Mesendoderm (in vitro differentiated cells): ENCODE measurements around the gene TRAF7.
"Not testable (repeated sequence)": the region's sequence is repeated elsewhere in the genome, so short reads cannot be mapped to it uniquely, and the experiment has no call there.

Source experiments
- DNase-seq: peaks from one replicate; pipeline ENCODE4 v3.0.0; 2013
- H2AK5ac ChIP-seq: 2 replicates; pipeline ENCODE4 v1.6.1; 2013; ENCODE audit warnings: low read length, inconsistent platforms
- H2BK120ac ChIP-seq: 2 replicates; pipeline ENCODE4 v1.6.1; 2013; ENCODE audit warnings: low read depth, mild to moderate bottlenecking, low read length, moderate library complexity, mixed read lengths
- H2BK15ac ChIP-seq: replicated peaks from 2 replicates; pipeline ENCODE4 v1.6.1; 2013; ENCODE audit warnings: low read depth, mild to moderate bottlenecking, moderate library complexity
- H2BK5ac ChIP-seq: 2 replicates; pipeline ENCODE4 v1.6.1; 2013; ENCODE audit warnings: low read length, inconsistent platforms
- H3K18ac ChIP-seq: 2 replicates; pipeline ENCODE4 v1.6.1; 2013; ENCODE audit warnings: mild to moderate bottlenecking, low read length, mixed read lengths
- H3K23ac ChIP-seq: one replicate; pipeline ENCODE4 v1.6.1; 2013; ENCODE audit warnings: low read length
- H3K27ac ChIP-seq: 2 replicates; pipeline ENCODE4 v1.5.1; 2013; ENCODE audit warnings: low read depth, mild to moderate bottlenecking, inconsistent platforms, low read length, moderate library complexity
- H3K27me3 ChIP-seq: 2 replicates; pipeline ENCODE4 v1.6.1; 2013; ENCODE audit warnings: low read length, control low read depth, mild to moderate bottlenecking, inconsistent platforms; ENCODE audit not compliant: insufficient read depth, poor library complexity
- H3K36me3 ChIP-seq: 2 replicates; pipeline ENCODE4 v1.6.1; 2013; ENCODE audit warnings: low read length, inconsistent platforms; ENCODE audit not compliant: control insufficient read depth, insufficient read depth
- H3K4ac ChIP-seq: one replicate; pipeline ENCODE4 v1.6.1; 2013; ENCODE audit warnings: low read depth, mild to moderate bottlenecking, low read length, moderate library complexity
- H3K4me1 ChIP-seq: 2 replicates; pipeline ENCODE4 v1.6.1; 2013; ENCODE audit warnings: low read depth, low read length, inconsistent platforms; ENCODE audit not compliant: control insufficient read depth
- H3K4me2 ChIP-seq: 2 replicates; pipeline ENCODE4 v1.6.1; 2013; ENCODE audit warnings: low read length
- H3K4me3 ChIP-seq: 2 replicates; pipeline ENCODE4 v1.5.1; 2013; ENCODE audit warnings: mild to moderate bottlenecking, low read length
- H3K56ac ChIP-seq: one replicate; pipeline ENCODE4 v1.6.1; 2013; ENCODE audit warnings: low read length
- H3K79me1 ChIP-seq: 2 replicates; pipeline ENCODE4 v1.6.1; 2013; ENCODE audit warnings: low read length, inconsistent platforms
- H3K79me2 ChIP-seq: 2 replicates; pipeline ENCODE4 v1.6.1; 2013; ENCODE audit warnings: mild to moderate bottlenecking, low read length; ENCODE audit not compliant: control insufficient read depth, insufficient read depth
- H3K9ac ChIP-seq: 2 replicates; pipeline ENCODE4 v1.6.1; 2013; ENCODE audit warnings: low read length, inconsistent platforms
- H4K5ac ChIP-seq: one replicate; pipeline ENCODE4 v1.6.1; 2013; ENCODE audit warnings: low read length
- H4K8ac ChIP-seq: one replicate; pipeline ENCODE4 v1.6.1; 2013; ENCODE audit warnings: low read depth, mild to moderate bottlenecking, control low read depth, low read length, moderate library complexity
- WGBS: extraction: QIAGEN DNeasy Blood & Tissue Kit; methylation state at CpG from one replicate; pipeline ENCODE4 v1.1.7; 2013; ENCODE audit warnings: low lambda C conversion rate, missing lambda C conversion rate; ENCODE audit not compliant: insufficient coverage; ENCODE audit errors: extremely low coverage; 5-methylcytosine and 5-hydroxymethylcytosine counted together

The TRAF7 gene

DNA sequence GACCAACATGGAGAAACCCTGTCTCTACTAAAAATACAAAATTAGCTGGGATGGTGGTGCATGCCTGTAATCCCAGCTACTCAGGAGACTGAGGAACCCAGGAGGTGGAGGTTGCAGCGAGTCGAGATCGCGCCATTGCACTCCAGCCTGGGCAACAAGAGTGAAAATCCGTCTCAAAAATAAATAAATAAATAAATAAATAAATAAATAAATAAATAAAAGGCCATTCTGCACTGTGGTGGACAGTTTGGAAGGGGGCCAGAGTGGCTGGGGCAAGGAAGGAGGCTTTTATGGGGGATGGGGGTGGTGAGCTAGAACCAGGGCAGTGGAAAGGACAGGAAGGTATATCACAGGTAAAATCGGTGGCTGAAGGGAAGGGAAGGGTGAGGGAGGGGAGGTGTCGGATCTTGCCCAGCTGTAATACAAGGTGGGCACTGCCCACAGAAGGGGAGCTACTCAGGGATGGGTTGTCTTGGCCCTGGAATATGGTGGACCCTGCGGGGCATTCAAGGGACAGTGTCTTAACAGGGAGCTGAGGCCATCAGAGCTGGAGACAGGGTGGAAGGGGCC lies 47.6 kb downstream of the TRAF7 start:
- not testable (repeated sequence) for H4K5ac ChIP-seq, H2AK5ac ChIP-seq, H2BK15ac ChIP-seq, H2BK5ac ChIP-seq, H3K4me3 ChIP-seq, H3K4me2 ChIP-seq, H3K56ac ChIP-seq, H3K23ac ChIP-seq, H4K8ac ChIP-seq, H3K27ac ChIP-seq, H3K4ac ChIP-seq, H3K27me3 ChIP-seq, H3K18ac ChIP-seq, H3K79me1 ChIP-seq, H3K4me1 ChIP-seq, H2BK120ac ChIP-seq, H3K9ac ChIP-seq, DNase-seq, H3K36me3 ChIP-seq, H3K79me2 ChIP-seq
- no CpG with 5 or more reads among the region's 8 CpGs for WGBS

- no peaks in the 10 kb centered on the region for H3K79me2 ChIP-seq
- no peak overlapping the region for H3K4me3 ChIP-seq
- WGBS = 100% methylated on average over 2 of the region's 13 CpGs
- no peak overlapping the region for H4K8ac ChIP-seq
- H2AK5ac ChIP-seq = no peak overlapping the region
- peak overlapping the region; percentile 68 for H3K9ac ChIP-seq
- no peak overlapping the region for H4K5ac ChIP-seq
- H2BK15ac ChIP-seq = no peak overlapping the region
- H2BK5ac ChIP-seq = no peak overlapping the region
- no peak overlapping the region for H2BK120ac ChIP-seq
- H3K4ac ChIP-seq = no peak overlapping the region
- no peak overlapping the region for H3K23ac ChIP-seq
- H3K18ac ChIP-seq = no peak overlapping the region
- H3K4me2 ChIP-seq = no peak overlapping the region
- no peak overlapping the region for H3K27ac ChIP-seq
- peaks cover 3% of the 10 kb centered on the region for H3K36me3 ChIP-seq
- H3K27me3 ChIP-seq = no peaks in the 10 kb centered on the region
- peak overlapping the region; percentile 26 for H3K56ac ChIP-seq
- no peaks in the 10 kb centered on the region for H3K4me1 ChIP-seq
- no peak for DNase-seq
- H3K79me1 ChIP-seq = peaks cover 3% of the 10 kb centered on the region
Observed at GRCh38 chr16:2204416-2205103, 49.0 kb downstream of the TRAF7 start.

DNA sequence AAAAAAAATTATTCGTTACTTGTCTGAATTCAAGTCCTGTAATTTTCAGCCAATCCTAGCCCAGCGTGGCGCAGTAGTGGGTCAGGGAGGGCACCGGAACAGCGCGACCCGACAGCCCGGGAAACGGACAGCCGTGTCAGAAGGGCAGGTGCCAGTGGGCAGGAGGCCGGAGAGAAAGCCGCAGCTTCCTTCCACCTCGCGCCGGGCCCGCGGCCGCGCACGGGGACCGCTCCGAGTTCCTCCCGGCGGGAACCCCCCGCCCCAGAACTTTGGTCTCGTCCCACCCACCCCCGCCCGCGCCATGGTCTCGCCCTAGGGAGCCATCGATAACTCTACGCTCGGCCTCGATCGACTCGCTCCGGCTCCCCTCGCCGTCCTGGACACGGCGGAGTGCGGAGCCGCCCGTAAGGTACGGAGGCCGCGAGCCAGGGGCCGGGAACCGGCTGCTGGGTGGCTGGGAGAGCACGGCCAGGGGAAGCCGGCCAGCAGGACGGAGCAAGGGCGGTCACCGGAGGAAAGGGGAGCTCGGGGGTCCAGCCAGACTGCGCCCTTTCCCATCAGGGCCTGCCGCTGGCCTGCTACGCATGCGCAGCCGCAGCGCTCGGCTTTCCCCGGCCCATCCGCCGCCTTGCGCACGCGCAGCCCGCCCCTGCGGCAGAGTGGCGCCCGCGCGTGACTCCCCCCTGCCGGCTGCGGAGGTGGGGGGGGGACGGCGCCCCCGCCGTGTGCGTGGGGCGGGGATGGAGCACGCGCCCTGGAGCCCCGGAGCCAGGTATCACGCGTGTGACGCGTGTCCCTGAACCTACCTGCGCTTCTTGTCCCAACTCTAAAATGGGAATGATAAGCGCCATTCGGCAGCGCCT lies 49.8 kb downstream of the TRAF7 start, which contains the start of gene MLST8:
MLST8 (plus strand) TSS at position 351 of the 863 bp plus-strand sequence. CDS start 632 bp downstream, outside the sequence.
- peak within 1 kb of the TSS; percentile 81 for H3K18ac ChIP-seq
- H4K8ac ChIP-seq = peak within 1 kb of the TSS; percentile 30
- H3K4me3 ChIP-seq = peak within 1 kb of the TSS; percentile 85
- peak within 1 kb of the TSS; percentile 92 for H3K4me2 ChIP-seq
- peak within 1 kb of the TSS; percentile 100 for H3K56ac ChIP-seq
- no peak within 1 kb of the TSS for H2AK5ac ChIP-seq
- no peak within 1 kb of the TSS for H2BK120ac ChIP-seq
- no peaks in the 10 kb centered on the region for H3K27me3 ChIP-seq
- H4K5ac ChIP-seq = no peak within 1 kb of the TSS
- peaks cover 3% of the 10 kb centered on the region for H3K79me1 ChIP-seq
- no peaks in the 10 kb centered on the region for H3K4me1 ChIP-seq
- H3K79me2 ChIP-seq = no peaks in the 10 kb centered on the region
- H2BK5ac ChIP-seq = peak within 1 kb of the TSS; percentile 94
- H3K36me3 ChIP-seq = peaks cover 3% of the 10 kb centered on the region
- H3K9ac ChIP-seq = peak within 1 kb of the TSS; percentile 91
- peak; percentile 84 for DNase-seq
- H3K23ac ChIP-seq = no peak within 1 kb of the TSS
- no peak within 1 kb of the TSS for H2BK15ac ChIP-seq
- H3K27ac ChIP-seq = peak within 1 kb of the TSS; percentile 94
- whole genome bisulfite sequencing = no CpG with 5 or more reads among the region's 93 CpGs
- H3K4ac ChIP-seq = peak within 1 kb of the TSS; percentile 64

DNA sequence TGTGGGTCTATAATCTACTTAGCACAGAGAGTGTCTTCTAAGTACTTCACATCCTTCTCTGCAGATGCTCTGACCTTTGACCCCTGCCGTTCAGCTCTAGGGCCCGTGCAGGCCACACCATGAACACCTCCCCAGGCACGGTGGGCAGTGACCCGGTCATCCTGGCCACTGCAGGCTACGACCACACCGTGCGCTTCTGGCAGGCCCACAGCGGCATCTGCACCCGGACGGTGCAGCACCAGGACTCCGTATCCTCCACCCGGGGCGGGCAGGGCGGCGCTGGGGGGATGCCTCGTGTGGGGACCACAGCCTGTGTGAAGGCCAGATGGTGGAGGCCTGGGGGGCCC lies 50.4 kb downstream of the TRAF7 start:
- H2AK5ac ChIP-seq = no peak overlapping the region
- H3K4ac ChIP-seq = no peak overlapping the region
- peak overlapping the region; percentile 100 for H3K56ac ChIP-seq
- H3K79me1 ChIP-seq = peaks cover 3% of the 10 kb centered on the region
- peak overlapping the region; percentile 91 for H3K9ac ChIP-seq
- no peaks in the 10 kb centered on the region for H3K4me1 ChIP-seq
- no peak overlapping the region for H4K5ac ChIP-seq
- peak overlapping the region; percentile 85 for H3K4me3 ChIP-seq
- peak overlapping the region; percentile 92 for H3K4me2 ChIP-seq
- H2BK5ac ChIP-seq = no peak overlapping the region
- peak overlapping the region; percentile 13 for H3K18ac ChIP-seq
- DNase-seq = no peak
- H3K27ac ChIP-seq = peak overlapping the region; percentile 94
- no peak overlapping the region for H2BK120ac ChIP-seq
- H3K79me2 ChIP-seq = no peaks in the 10 kb centered on the region
- no peak overlapping the region for H2BK15ac ChIP-seq
- H4K8ac ChIP-seq = peak overlapping the region; percentile 30
- H3K23ac ChIP-seq = no peak overlapping the region
- no peaks in the 10 kb centered on the region for H3K27me3 ChIP-seq
- H3K36me3 ChIP-seq = peaks cover 3% of the 10 kb centered on the region
- no CpG with 5 or more reads among the region's 16 CpGs for WGBS

DNA sequence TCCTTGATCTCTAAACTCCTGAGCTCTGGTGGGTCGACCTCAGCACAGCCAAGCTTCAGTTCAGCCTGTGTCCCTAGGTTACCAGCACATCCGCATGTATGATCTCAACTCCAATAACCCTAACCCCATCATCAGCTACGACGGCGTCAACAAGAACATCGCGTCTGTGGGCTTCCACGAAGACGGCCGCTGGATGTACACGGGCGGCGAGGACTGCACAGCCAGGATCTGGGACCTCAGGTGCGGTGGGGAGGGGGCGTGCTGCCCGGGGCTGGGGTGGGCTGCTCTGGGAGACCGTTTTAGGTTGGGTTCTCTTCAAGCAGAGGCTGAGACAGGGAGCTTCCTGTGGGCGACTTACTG lies 50.8 kb downstream of the TRAF7 start:
- no peak overlapping the region for H2AK5ac ChIP-seq
- no peaks in the 10 kb centered on the region for H3K4me1 ChIP-seq
- H3K79me2 ChIP-seq = no peaks in the 10 kb centered on the region
- no peak for DNase-seq
- H3K27me3 ChIP-seq = no peaks in the 10 kb centered on the region
- H3K4ac ChIP-seq = no peak overlapping the region
- H3K79me1 ChIP-seq = peaks cover 3% of the 10 kb centered on the region
- H3K56ac ChIP-seq = peak overlapping the region; percentile 100
- peak overlapping the region; percentile 92 for H3K4me2 ChIP-seq
- H3K23ac ChIP-seq = no peak overlapping the region
- H3K9ac ChIP-seq = peak overlapping the region; percentile 91
- H3K27ac ChIP-seq = no peak overlapping the region
- no peak overlapping the region for H3K4me3 ChIP-seq
- no peak overlapping the region for H2BK120ac ChIP-seq
- H2BK15ac ChIP-seq = no peak overlapping the region
- H2BK5ac ChIP-seq = no peak overlapping the region
- H3K36me3 ChIP-seq = peaks cover 3% of the 10 kb centered on the region
- no peak overlapping the region for H4K8ac ChIP-seq
- no CpG with 5 or more reads among the region's 18 CpGs for WGBS
- H3K18ac ChIP-seq = no peak overlapping the region
- H4K5ac ChIP-seq = no peak overlapping the region
